Frontal cortex (tissue), 4 donors: ENCODE data around the gene MAU2. TPM values are rescaled to one million over a fixed set of nuclear protein-coding genes. Genes with fewer than 3 reads are reported as not detected.

Source experiments
- DNase-seq, 2 donors: peaks; one replicate each; pipeline ENCODE4 v3.0.0; 2012; ENCODE audit warnings: low spot score in 2 of 2
- FAIRE-seq: peaks from 2 replicates; lab custom pipeline; 2012; peaks lifted over from hg19 to GRCh38; lab: Jason Lieb, UNC
- total RNA-seq: library from RNA; depleted of rRNA; stranded (reverse); fragments of >200 nt; gene quantifications from one replicate; pipeline ENCODE4 v1.2.3, GENCODE V29; 2014
- donor health status: control.
- donor health status: control.
- donor health status: control.

MAU2 gene
- total RNA-seq, 1 donor from 2014 or later, result 20.8 TPM

DNA sequence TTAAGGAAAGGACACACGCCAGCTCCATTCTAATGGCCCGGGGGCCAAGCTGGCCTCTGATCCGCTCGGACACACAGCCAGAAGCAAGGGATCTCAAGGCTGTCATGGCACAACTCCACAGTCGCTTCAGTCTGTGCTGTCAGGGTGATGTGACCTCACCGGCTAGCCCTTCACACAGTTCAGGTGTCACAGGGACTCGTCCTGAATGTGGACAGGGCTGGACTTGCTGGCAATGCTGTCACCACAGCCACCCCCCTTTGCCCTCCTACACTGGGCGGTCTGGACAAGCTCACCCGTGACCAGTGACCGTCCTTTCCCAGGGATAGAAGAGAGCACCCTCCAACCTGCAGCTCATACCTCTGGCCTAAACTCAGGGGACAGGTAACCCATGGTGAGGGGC is 15.6 kb upstream of the MAU2 start:
- DNase-seq, result no peak
- FAIRE-seq, result no peak

DNA sequence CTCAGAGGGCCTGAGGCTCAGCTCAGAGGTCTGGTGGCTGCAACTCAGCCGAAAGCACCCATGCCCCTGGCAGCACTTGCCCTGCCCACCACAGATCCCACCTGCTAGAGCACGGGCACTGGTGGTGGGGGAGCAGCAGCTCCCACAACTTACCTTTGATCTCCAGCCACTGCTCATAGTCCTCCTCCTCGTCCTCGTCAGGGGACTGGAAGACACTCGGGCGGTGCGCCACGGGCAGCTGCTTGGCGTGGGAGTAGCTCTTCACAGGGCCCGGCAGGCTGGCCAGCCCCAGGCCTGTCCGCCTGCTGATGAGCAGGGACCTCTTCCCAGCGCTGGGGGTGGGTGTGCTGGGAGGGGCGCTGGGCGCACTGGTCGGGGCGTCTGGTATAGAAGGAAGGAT is 14.9 kb upstream of the MAU2 start:
- DNase-seq (no peak), FAIRE-seq (no peak)

DNA sequence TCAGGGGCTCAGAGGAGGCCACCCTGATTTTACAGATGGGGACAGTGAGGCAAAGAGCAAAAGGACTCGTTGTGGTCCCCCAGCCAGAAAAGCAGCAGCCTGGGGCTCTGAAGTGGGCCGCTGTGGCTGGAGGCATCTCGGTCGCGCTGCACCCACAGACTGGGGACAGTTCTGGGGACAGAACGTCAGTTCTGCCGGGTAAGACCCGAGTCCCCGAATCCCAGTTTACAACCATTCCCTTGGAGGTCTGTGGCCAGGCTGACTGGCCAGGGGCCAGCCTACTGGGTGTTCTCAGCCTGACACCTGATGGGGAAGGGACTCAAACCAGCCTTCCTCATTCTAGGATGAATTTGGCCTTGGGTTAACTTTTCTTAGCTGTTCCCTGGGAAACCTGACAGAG is 14.4 kb upstream of the MAU2 start:
- no peak for FAIRE-seq
- DNase-seq, result no peak

DNA sequence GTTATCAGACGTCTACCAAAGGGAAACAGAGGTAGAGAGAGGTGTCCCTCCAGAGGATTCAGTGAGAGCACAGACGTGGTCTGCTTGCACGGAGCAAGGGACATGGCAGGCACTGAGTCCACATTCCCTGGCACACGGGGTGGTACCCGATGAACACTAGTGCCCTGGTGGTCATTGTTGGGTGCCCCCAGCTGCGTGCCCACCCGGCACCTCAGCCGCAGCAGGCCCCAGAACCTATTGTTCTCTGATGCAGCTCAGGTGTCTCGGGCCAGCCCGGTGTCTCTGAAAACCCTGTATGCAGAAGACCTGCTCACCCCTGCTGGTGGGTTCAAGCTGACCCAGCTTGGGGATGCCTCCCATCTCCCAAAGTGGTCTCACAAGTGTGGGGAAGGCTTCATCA is 12.3 kb upstream of the MAU2 start:
- FAIRE-seq, result no peak
- no peak for DNase-seq

DNA sequence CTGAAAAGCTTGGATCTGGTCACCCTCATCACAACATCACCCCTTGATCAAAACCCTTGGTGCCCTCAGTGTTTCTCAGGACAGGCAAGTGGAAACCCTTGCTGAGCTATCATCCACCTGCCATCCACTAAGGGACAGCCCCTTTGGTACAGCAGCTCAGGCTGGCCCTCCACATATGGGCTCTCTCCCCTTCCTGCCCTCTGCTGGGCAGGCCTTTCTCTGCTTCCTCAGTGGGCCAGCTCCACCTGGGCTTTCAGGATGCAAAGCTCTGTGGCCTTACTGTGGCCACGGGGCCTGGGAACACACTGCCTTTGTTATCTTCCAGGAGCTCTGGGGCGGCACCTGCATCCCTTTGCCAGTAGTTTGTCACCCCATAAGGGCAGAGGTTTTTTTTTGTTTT is 5.2 kb upstream of the MAU2 start:
- no peak for FAIRE-seq
- no peak for DNase-seq

DNA sequence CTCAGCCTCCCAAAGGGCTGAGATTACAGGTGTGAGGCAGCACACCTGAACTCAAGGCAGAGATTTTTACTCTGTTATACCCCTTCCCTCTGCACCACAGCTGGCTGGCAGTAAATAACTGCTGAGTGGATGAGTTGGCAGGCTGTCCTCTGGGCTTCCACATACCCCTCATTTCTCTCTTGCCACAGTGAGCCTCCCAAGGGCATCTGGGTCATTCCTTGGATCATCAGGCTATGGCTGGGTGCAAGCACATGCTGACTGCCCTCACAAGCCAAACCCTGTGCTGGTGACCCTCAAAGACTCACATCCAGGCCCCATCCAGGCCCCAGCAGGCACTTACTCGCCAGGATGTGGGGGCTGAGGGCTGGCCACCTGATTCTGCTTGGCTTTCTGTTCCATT is 4.5 kb upstream of the MAU2 start:
- FAIRE-seq (no peak), DNase-seq (no peak)

DNA sequence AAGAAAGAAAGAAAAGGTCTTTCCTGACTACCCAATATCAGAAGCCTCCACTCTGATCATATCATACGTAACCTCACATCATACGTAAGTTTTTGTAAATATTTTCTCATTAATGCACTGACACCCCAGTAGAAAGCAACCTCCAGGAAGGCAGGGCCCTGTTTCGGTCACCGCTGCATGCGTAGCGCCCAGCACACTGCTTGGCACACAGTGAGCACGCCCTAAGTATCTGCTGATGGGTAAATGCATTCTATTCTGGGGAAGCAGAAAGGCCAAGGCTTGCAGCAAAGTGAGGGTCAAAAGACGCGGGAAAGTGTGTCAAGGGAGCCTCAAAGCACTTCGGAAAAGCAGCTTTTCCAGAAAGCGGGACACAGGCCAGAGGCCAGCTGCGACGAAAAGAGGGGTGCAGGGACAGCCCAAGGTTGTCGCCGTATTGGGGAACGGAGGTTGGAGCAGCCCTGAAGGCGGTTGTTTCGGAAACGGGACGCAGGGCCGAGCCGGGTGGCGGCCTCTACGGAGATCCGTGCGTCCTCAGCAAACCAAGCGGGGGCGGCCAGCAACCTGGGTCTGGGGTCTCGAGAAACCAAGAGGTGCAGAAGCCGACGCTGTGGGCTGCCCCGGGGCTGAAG is 783 bp upstream of the MAU2 start:
- FAIRE-seq (no peak), DNase-seq (no peak)

DNA sequence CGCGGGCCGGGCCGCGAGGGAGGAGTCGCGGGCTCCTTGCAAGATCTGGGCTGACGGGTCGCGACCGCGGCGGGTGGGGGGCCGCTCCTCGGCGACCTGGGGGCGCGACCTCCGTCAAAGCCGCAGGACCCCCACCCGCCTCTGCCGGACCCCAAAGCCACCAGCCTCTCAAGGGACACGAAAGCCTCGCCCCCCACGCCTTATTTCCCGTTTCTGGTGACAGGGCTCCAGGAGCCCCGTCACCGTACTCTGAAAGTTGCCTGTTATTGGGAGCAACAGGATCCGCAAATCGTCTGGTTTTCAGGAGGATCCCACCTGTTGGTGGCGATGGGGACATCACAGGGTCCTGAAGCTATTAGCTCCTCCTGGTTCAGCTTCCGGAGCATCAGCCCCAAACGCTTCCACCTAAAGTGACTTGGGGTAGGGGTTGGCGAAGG is 530 bp downstream of the MAU2 start:
- no peak for FAIRE-seq
- DNase-seq, result no peak

DNA sequence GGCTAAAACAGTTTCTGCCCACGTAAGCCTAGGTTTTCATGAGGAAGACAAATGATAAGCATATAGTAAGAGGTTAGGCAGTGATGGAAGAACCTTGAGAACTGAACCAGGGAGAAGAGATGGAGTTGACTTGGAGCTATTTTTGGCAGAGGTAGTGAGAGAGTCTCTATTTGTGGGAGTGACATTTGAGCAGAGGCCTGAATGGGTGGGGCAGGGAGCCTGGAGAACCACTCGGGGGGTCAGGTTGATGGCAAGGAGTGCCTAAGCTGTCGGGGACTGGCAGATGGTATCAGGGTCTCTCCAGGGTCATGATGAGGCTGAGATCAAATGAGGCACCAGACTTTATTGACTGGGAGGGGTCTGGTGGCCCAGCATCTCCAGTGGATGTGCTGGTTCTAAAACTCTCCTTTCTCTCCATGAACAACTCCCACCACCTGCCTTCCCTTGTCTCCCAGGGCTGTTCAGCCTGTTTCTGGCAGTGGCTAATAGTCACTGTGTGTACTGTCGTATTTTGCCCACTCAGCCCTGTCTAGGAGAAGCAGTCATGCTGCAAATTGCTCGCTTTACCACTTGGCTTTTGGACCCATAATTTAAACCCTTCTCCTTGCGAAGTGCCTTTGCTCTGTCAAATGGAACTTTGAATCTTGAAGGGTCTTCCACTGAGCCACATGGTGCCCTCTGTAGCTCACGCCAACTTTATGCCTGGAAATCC is 3.6 kb downstream of the MAU2 start:
- DNase-seq (no peak), FAIRE-seq (no peak)

DNA sequence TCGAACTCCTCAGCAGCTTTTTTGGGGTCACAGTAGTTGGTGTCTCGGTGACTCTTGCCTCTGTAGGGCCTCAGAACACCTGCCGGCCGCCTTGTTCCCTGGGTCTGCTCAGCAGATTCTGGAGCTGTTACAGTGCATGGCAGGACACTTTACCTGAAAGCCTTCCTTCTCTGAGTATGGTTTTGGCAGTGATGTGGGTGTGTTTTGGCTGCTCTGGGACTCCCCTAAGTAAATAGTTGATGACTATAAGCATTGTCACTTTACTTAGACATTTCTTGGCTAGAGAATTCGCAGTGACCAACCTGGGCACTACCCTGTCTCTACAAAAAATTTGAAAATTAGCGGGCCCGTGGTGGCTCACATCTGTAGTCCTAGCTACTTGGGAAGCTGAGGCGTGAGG is 7.0 kb downstream of the MAU2 start:
- FAIRE-seq, result no peak
- no peak for DNase-seq

DNA sequence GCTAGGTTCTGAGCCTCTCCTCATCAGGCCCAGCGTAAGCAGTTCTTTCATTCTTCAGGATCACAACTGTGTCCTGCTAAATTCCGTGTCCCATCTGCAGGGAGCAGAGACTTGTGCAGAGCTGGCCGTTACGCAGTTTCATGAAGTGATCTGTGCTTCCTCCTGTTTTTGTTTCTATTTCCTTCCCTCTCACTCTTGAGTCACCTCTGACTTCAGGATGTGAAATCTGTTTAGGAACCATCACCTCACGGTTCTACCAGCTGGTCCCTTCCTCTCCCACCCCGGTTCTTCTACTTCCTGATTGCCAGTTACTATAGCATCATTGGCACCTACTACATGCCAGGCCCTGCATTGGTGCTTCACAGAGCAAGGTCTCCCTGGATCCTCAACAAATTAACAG is 8.5 kb downstream of the MAU2 start:
- DNase-seq (no peak), FAIRE-seq (no peak)

DNA sequence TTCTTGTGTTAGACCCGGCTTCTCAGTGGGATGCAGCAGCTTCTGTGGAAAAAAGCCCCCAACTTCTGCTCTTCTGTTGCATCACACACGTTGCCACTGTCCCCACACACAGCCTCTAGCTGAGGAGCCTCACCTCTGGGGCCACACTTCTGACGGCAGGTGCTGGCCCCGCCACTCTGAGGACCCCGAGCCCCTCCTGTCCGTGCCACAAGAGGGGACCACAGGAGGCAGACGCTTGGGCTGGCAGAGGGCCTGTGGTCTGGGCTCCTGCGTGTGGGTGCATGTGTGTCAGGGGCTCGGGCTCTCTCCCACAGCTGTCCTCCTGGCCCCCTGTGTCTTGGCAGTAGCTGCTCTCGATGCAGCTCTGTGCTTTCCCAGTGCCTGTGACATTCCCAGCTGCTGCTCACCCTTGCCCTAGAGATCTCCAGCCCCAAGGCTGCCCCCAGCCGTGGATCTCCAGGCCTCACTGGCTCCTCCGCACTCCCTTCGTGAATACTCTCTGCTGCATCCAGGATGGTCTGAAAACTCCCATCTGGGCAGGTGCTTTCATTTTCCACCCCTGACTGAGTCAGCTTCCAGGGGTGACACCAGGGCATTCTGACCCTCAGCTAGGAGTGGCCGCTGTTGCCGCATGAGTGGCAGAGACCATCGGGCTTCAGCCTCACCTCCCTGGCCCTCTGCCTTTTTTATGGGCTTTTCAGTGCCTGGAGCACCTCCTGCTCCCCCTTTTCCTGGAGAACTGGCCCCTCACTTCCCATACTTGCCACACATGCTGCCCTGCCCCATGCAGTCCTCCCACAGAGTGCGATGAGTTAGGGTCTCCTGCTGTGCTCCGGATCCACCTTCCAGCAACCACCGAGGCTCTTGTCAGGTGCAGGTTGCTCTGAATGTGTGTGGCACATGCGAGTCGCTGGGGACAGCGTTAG is 13.7 kb downstream of the MAU2 start:
- DNase-seq (no peak), FAIRE-seq (no peak)

DNA sequence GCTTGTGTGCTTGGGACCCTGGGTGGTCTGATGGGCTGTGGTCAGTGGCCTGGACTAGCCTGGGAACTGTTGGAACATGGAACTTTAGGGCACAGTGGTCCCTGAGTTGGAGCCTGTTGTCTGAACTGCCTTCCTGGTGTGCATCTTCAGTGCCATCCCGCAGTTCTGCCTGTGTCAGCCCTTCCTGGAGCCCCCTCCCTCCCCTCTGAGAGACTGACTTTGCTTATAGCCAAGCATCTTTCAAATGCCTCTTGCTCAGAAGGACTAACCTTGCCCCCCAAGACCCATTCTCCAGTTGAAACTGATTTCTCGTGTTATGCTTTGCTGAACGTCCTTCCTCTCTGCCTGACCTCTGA is 14.3 kb downstream of the MAU2 start:
- DNase-seq (no peak), FAIRE-seq (no peak)

DNA sequence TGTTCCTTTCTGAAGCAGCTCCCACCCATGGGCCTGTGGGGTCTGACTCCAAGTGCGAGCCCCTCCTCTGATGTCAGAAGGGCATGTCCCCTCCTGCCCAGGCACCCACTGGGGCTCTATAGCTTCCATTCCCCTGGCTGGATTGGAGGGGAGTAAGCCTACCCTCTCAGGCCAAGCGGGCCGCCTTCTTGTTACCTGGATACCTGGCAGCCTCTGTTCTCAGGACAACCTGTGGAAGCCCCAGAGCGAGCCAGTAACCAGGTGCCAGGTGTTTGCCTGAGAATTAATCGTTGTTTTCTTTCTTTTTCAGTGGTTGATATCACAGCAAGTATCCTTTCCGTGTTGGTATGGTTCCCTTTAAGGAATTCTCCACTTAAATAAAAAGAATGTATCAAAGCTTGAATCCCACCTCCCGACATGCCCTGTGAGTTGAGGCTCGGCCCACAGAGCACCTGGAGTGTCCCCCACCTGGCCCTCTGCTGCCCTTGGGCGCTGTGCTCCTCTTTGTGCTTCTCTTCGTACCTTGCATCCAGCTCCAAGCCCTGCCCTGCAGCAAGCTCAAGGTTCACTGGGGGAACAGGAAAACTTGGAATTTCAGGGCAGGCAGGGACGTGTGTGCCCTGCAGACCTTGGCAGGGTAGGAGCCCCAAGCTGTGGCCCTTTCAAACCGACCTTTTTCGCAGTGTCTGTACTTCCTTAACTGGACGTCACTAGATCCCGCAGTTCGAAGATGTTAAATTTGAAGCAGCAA is 15.0 kb downstream of the MAU2 start:
- DNase-seq (no peak), FAIRE-seq (no peak)

DNA sequence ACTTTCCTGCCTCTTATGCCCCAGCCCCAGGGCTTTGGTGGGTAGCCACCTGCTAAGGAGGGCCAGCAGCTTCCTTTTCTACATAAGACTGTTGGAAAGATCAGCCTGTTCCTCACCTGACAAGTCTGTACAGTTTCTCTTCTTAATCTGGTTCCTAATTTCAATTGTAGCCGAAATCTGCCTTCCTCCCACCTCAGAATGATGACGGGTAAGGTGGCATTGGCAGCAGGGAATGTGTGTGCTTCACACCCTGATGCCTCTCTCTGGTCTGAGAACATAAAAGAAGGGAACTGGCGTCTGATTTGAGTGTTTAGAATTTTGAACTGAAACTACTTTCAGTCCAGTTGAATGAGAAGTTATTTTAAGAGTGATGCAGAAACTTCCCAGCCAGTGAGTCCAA is 16.0 kb downstream of the MAU2 start:
- no peak for DNase-seq
- no peak for FAIRE-seq

DNA sequence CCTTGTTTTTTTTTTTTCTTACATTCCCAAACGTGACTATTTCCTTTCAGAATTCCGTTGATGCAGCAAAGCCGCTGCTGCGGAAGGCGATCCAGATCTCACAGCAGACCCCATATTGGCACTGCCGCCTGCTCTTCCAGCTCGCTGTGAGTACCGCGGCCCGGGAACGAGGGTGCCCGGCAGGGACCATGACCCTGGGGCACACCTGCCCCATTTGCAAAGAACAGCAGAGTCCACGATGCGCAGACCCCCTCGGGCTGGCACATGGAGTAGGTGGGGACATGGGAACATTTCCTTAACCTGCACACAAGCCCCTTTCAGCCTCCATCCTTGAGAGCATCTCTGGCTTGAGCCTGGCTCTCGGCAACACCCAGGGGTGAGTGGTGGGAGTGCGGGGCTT is 16.5 kb downstream of the MAU2 start:
- no peak for DNase-seq
- no peak for FAIRE-seq

DNA sequence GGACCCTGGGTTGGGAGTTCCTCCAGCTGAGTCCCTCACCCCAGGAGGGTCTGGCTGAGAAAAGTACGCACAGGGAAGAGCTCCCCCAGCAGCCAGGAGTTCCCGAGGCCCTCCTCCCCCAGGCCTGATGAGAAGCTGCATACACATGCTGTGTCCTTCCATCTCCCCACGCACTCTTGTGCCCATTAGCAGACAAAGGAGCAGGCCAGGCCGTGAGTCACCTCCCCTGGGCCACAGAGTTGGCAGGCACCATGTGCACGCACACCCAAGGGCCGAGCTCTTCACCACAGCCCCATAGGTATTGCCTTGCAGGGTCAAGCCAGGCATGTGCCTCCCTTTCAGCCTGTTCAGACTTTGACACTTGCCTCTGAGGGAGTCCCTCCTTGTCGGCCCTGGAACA is 17.5 kb downstream of the MAU2 start:
- DNase-seq (no peak), FAIRE-seq (no peak)

DNA sequence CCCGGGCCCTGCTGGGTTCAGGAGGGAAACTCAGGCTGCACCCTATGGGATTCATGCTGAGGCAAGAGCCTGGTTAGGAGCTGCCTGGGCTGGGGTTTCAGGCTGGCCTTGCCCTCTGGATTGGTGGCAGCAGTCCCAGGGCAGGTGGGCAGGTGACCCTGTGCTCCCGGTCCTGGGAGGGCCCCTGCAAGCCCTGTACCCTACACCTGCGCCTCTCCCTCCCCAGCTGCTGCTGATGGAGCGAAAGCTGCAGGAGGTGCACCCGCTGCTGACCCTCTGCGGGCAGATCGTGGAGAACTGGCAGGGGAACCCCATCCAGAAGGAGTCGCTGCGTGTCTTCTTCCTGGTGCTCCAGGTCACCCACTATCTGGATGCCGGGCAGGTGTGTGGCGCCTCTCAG is 20.4 kb downstream of the MAU2 start:
- FAIRE-seq, result no peak

DNA sequence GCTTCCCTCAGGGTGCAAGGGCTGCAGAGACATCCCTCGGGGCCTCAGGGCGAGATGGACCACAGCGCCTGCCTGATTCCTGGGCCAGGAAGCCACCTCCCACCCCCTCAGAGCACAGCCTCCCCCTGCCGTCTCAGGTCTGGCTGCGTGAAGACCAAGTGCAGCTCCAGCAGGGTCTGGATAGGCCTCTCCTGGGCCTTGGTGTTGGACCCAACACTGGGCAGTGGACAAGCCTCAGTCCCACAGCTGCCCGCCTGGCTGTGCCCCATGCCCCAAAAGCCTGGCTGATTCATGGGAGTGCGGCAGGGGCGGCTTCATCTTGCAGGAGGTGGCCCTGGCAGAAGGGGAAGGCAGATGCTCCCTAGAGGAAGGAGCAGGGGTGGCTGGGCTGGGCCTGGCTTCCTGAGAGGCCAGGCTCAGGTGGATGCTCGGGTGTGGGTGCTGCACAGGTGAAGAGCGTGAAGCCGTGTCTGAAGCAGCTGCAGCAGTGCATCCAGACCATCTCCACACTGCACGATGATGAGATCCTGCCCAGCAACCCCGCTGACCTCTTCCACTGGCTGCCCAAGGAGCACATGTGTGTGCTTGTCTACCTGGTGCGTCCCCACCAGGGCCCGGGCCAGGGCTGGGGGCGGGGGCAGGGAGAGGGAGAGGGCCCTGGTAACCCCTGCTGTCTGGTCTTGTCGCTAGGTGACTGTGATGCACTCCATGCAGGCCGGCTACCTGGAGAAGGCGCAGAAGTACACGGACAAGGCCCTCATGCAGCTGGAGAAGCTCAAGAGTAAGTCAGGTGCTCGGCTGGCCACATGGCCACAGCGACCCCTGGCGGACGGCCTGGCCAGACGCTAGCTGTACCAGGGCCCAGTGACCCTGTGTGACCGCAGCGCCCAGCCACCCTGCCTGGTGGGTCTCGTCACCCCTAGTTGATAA is 21.7 kb downstream of the MAU2 start:
- peak; percentile 52 to 86 for DNase-seq
- no peak for FAIRE-seq

More for the DNA sequence above, 20.4 kb downstream of the MAU2 start:
- DNase-seq, result no peak
